ENCODE measurements around the gene RHBDD3.

RHBDD3 gene

DNA sequence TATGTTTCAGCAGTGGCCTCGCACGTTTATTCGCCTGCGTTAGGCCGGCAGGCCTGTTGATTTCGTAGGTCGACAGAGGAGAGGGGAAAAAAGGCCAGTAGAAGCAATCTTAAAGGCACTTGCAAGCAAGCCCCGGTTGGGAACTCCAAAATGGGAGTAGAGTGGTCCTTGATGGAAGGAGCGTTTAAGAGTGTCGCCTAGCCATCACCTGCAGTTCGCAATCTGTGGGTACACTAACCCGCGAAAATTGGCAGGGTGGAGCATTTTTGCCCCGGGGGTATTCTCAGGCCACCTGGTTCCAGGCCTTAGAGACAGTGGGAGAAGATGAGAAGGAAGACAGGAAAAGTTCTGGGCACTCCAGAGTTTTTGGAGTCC is 1.4 kb upstream of the RHBDD3 start:
- DNase-seq (ENCODE audit: low spot score) = no peak

- peak; percentile 24 for DNase-seq (ENCODE audit: low spot score)
Observed at GRCh38 chr22:29268511-29269229, 889 bp upstream of the RHBDD3 start.

DNA sequence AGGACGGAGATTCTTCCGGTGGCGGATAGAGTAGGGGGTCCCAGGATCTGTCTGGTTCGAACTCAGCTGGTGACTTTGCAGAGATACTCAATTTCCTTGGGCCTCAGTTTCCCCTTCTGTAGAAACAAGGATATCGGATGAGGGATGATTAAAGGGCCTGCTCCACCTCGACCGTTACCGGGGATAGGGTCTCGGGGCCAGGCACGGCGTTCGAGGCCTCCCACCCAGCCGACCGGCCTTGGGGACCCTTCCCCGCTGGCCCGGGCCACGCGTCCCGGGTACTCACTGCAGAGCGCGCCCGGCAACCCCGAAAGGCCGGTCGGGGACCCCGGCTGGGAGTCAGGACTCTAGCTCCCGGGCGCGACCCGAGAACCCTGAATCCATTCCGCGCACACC is 321 bp downstream of the RHBDD3 start:
- no peak for DNase-seq (ENCODE audit: low spot score)

- DNase-seq (ENCODE audit: low spot score) = no peak
Observed at GRCh38 chr22:29266564-29267461, 968 bp downstream of the RHBDD3 start.

DNA sequence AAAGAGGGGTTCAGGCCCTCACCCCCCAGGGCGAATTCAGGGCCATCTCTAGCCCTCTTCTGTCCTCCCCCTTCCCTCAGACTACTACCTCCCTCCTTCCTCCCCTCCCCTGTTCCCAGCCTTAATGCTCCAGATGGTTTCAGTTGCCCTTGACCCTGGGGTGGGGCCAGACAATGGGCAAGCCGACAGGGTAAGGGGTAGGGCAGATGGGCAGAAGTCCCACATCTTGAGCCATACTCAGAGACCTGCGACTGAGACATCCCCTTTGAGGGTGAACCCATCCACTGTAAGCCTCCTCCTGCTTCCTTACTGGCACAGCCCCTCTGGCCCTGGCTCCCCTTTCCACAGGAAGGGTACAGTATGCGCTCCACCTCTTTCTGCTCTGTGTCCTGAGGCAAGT is 1.9 kb downstream of the RHBDD3 start:
- DNase-seq (ENCODE audit: low spot score) = no peak

DNA sequence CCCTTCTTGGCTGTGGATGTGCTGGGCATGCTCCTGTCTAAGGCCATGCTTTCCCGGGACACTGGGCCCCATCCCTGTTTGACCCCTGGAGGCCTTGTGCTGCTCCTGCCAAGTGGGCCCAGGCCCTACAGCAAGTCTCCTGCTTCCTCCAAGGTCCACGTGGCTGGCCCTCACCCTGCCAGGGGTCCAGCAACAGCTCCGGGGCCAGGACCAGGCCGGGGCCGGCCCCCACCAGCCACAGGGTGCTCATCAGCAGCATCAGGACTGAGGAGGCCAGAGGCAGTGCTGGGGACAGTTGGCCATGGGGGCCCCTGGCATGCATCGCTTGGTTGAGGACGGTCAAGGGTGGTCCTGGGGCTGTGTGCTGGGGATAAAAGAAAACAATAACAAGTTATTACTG is 2.5 kb downstream of the RHBDD3 start:
- DNase-seq (ENCODE audit: low spot score) = no peak

DNA sequence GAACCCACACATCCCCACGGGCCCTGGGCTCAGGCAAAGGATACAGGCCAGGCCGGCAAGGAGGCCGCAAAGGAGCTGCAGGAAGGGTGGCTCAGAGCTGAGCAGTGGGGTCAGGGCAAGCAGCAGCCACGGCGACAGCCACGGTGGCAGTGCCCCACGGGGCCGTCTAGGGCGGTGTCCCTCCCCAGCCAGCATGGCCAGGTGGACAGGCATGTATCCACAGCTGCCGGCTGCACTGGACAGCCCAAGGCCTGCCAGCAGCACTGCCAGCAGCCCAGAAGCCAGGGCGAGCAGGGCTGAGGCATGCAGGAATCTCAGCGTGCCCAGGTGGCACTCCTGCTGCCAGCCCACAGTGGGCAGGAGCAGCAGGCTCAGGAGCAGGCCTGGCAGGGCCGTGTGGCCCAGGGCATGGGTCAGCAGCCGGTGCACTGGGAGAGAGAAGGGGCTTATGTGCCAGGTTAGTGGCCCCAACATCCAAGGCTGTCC is 3.9 kb downstream of the RHBDD3 start:
- no peak for DNase-seq (ENCODE audit: low spot score)

GRCh38 chr22:29260601-29261315 is 7.0 kb downstream of the RHBDD3 start:
- DNase-seq (ENCODE audit: low spot score) = no peak

- DNase-seq (ENCODE audit: low spot score) = no peak
Observed at GRCh38 chr22:29260031-29260560, 7.7 kb downstream of the RHBDD3 start.

GRCh38 chr22:29259253-29259899 is 8.4 kb downstream of the RHBDD3 start:
- DNase-seq (ENCODE audit: low spot score) = no peak

DNA sequence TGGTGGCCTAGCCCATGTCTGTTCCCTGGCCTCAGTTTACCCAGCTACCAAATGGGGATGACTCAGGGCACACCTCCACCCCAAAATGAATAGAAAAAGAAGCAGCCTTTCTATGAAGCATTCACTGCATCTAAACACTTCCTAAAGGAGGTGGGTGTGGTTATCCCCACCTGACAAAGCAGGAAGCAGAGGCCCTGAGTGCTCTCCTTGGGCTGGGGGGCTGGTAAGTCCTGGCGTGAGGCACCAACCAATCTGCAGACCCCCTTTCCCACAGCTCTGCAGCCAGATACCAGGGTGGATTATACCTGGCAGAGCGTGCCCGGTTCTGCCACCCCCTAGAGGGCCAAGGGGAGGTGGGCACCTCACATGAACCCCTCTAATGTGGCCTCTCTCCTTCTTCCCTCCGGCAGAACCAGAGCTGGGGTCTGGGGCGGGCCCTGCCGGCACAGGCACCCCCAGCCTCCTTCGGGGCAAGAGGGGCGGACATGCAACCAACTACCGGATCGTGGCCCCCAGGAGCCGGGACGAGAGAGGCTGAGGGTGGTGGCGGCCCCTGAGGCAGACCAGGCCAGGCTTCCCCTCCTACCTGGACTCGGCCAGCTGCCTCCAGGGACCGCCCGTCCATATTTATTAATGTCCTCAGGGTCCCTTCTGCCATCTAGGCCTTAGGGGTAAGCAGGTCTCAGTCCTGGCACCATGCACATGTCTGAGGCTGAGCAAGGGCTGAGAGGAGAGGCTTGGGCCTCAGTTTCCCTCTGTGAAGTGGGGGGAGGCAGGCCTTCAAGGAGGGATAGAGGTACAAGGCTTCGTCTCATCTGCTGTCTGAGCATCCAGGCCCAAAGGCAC is 9.2 kb downstream of the RHBDD3 start:
- no peak for DNase-seq (ENCODE audit: low spot score)

DNA sequence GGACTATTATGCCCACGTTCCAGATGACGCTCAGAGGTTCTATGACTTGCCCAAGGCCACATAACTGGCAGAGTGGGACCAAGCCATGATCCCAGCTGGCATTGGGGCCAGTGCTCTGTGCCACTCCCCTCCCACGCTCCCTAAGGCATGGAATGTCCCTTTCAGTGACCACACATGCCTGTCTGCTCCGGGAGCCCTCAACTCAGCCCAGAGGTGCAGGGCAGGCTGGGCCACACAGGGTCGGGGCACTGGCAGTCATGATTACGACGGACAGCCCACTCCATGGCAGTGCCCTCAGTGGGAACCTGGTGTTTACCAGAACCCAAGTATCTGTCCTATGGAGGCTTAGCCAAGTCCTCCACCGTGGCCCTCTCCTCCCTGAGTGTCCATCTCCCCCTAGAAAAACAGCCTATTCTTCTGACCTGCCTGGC is 10.0 kb downstream of the RHBDD3 start:
- no peak for DNase-seq (ENCODE audit: low spot score)

DNA sequence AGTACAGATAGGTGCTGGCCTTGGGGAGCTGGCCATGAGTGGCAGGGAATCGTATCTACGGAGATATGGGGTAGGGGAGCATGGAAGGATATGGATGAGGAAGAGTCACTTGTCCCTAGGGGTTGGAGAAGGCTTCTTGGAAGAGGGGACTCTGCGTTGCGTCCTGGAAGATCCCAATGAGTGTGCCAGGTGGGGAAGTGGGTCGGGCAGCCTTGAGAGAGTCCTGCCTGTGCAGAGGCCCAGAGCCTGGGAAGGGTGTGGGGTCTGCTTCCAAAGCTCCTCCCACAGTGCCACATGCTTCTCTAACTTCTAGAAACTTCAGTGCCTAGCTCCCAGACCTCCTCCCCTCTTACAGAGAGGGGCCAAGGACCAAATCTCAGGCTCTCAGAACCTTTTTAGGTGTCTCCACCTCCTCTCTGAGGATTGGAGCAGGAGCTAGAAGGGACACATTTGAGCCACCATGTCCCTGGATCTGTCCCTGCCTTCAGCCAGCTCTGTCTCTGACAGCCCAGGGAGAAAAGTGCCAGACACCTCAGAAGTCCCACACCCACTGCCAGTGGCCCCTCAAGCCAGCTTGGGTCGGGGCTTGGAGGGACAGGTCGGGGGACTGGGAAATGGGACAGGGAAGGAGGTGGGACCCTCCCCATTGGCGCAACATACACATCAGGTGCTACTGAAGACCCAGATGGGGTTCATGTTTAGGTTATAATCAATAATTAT is 11.0 kb downstream of the RHBDD3 start:
- DNase-seq (ENCODE audit: low spot score) = no peak

- no peak for DNase-seq (ENCODE audit: low spot score)
Observed at GRCh38 chr22:29255064-29255621, 12.6 kb downstream of the RHBDD3 start.

DNA sequence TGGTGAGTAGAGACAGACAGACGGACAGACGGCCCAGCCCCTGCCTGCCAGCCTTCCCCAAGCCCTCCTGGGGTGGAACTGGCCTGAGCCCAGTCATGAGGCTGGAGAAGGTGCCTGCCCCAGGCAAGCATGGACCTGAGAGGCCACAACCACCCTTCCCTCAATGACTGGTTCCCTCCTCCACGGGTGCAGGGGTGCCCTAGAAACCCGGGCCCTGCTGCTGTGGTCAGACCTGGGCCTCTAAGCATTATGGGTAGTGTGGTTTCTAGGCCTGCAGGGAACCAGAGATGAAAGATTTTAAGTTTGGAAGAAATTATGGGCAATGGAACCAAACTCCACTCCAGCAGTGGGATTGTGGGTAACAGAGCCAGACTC is 13.5 kb downstream of the RHBDD3 start:
- no peak for DNase-seq (ENCODE audit: low spot score)

DNA sequence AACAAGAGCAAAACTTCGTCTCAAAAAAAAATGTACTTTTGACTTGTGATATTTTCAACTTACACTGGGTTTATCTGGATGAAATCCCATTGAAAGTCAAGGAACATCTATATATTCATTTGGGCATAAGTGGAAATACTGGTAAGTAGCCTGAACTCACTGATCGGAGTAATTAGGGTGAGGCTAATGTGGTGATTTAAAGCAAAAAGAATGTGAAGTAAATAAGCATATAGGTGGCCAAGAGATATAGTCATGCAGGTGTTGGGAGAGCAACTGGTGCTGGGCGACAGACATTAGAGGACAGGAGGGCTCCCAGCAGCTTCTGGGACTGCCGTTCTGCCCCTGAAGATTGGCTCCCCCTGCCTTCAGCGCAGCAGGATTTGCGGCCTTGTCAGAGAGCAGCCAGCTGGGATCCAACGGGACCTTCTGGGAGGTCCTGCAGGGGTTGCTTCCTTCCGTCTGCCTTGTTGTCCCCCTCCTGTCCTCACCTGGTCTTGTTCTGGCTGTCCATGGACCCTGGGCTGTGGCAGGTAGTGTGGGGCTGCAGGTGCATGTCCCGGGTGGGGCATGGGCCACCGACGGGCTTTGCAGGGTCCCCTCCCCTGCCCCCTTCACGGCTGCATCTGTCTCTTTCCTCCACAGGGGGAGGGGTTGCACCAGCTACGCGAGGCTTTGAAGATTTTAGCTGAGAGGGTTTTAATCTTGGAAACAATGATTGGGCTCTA is 14.1 kb downstream of the RHBDD3 start:
- DNase-seq (ENCODE audit: low spot score) = no peak

- no peak for DNase-seq (ENCODE audit: low spot score)
Observed at GRCh38 chr22:29251981-29252911, 15.5 kb downstream of the RHBDD3 start.

DNA sequence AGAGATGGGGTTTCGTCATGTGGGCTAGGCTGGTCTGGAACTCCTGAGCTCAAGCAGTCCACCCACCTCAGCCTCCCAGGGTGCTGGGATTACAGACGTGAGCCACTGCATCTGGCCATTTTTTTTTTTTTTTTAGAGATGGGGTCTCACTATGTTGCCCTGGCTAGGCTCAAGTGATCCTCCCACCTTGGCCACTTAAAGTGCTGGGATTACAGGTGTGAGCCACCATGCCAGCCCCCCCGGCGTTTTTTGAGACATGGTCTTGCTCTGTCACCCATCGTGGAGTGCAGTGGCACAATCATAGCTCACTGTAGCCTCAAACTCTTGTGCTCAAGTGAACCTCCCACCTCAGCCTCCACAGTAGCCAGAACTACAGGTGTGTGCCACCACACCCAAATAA is 16.5 kb downstream of the RHBDD3 start:
- DNase-seq (ENCODE audit: low spot score) = no peak
